ENCODE data around the gene MAPK10.

DNA sequence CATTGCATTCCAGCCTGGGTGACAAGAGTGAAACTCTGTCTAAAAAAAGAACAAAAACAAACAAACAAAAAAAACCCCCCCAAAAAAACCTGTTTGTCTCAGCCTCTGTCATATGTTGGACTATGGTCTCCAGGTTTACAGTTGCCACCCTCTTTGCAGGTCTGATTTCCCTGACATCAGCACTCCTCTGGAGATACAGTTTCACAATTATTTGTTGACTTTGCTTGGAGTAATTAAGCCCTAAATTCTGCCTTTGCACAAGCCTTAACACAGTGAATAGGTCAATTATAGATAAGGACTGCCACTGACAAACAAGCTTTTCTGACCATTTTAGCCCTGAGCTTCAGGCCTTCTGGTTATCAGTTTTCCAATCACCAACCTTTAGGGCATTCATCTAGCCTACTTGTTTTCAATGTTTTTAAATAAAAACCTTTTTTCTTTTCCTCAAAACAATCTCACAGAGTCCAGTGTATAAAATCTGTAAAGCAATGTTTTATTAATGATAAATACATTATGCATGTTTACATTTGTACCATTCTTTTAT, 20.4 kb upstream of the MAPK10 start:
- TF ChIP-seq, protein P1, sequence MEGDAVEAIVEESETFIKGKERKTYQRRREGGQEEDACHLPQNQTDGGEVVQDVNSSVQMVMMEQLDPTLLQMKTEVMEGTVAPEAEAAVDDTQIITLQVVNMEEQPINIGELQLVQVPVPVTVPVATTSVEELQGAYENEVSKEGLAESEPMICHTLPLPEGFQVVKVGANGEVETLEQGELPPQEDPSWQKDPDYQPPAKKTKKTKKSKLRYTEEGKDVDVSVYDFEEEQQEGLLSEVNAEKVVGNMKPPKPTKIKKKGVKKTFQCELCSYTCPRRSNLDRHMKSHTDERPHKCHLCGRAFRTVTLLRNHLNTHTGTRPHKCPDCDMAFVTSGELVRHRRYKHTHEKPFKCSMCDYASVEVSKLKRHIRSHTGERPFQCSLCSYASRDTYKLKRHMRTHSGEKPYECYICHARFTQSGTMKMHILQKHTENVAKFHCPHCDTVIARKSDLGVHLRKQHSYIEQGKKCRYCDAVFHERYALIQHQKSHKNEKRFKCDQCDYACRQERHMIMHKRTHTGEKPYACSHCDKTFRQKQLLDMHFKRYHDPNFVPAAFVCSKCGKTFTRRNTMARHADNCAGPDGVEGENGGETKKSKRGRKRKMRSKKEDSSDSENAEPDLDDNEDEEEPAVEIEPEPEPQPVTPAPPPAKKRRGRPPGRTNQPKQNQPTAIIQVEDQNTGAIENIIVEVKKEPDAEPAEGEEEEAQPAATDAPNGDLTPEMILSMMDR (IDR thresholded peaks at IDR 0.05; ENCODE audit: low read depth, low read length, poor library complexity, severe bottlenecking), result no peak
- TF ChIP-seq EZH2phosphoT487 (IDR thresholded peaks at IDR 0.05; ENCODE audit: borderline replicate concordance, low read length), result no peak
